ENCODE data around the gene POMGNT1. TPM values are rescaled to one million over a fixed set of nuclear protein-coding genes. Genes with fewer than 3 reads are reported as not detected.

The POMGNT1 gene
- total and polyA plus RNA-seq, 12 donors, result 74.3 to 164 (median 142) TPM

- peak overlapping the region in 1 of 10 donors; percentile 36 for H3K27ac ChIP-seq
- DNase-seq (no peak), ATAC-seq (no peak)
- H3K4me3 ChIP-seq, result no peak overlapping the region
- TF ChIP-seq CTCF (IDR thresholded peaks at IDR 0.05), result no peak
- no peaks in the 10 kb centered on the region for H3K9me3 ChIP-seq
- H3K4me1 ChIP-seq, result peaks cover 5 to 49% (median 21%) of the 10 kb centered on the region in 9 donors
- H3K27me3 ChIP-seq, result no peaks in the 10 kb centered on the region
- H3K36me3 ChIP-seq, result peaks cover 0 to 38% (median 19%) of the 10 kb centered on the region in 9 donors
- intact Hi-C loops (cut with DNase I), result loop anchor here in 1 of 10 donors (10.0 kb wide), 1 partner anchor 301 kb away; no protein-coding TSS in a partner anchor
- WGBS, 2 donors, result 96 to 97% methylated on average over 2 of the region's 2 CpGs
Observed at GRCh38 chr1:46186076-46186475, 12.2 kb downstream of the POMGNT1 start.

- DNase-seq (no peak), ATAC-seq (no peak)
- no peaks in the 10 kb centered on the region for H3K9me3 ChIP-seq
- intact Hi-C loops (cut with DNase I), result loop anchor here in 5 of 10 donors (2.0 to 10.0 kb wide), 3 partner anchors 37 to 300 kb away; no protein-coding TSS in a partner anchor
- WGBS, 2 donors, result 79 to 88% methylated on average over 7 of the region's 7 CpGs
- TF ChIP-seq CTCF (IDR thresholded peaks at IDR 0.05), result no peak
- peak overlapping the region in 3 of 10 donors; percentile 6 to 36 (median 9) for H3K27ac ChIP-seq
- peaks cover 5 to 56% (median 23%) of the 10 kb centered on the region in 9 donors for H3K4me1 ChIP-seq
- no peaks in the 10 kb centered on the region for H3K27me3 ChIP-seq
- peaks cover 0 to 29% (median 9%) of the 10 kb centered on the region in 9 donors for H3K36me3 ChIP-seq
- H3K4me3 ChIP-seq, result no peak overlapping the region
Observed at GRCh38 chr1:46184920-46185658, 13.1 kb downstream of the POMGNT1 start.

GRCh38 chr1:46183926-46184557, 14.2 kb downstream of the POMGNT1 start:
- intact Hi-C loops (cut with DNase I), result loop anchor here in 5 of 10 donors (2.0 to 10.0 kb wide), 3 partner anchors 38 to 299 kb away; no protein-coding TSS in a partner anchor
- 86 to 91% methylated on average over 12 of the region's 12 CpGs for WGBS, 2 donors
- ATAC-seq (no peak), DNase-seq (no peak)
- H3K27ac ChIP-seq, result peak overlapping the region in 9 of 10 donors; percentile 17 to 90 (median 80)
- peaks cover 0 to 19% (median 1%) of the 10 kb centered on the region in 9 donors for H3K36me3 ChIP-seq
- H3K4me1 ChIP-seq, result peaks cover 5 to 62% (median 30%) of the 10 kb centered on the region in 9 donors
- no peak overlapping the region for H3K4me3 ChIP-seq
- TF ChIP-seq CTCF (IDR thresholded peaks at IDR 0.05), result no peak
- no peaks in the 10 kb centered on the region for H3K27me3 ChIP-seq
- H3K9me3 ChIP-seq, result no peaks in the 10 kb centered on the region

GRCh38 chr1:46183079-46183847, 15.0 kb downstream of the POMGNT1 start:
- no peaks in the 10 kb centered on the region for H3K27me3 ChIP-seq
- no peak overlapping the region for H3K4me3 ChIP-seq
- H3K9me3 ChIP-seq, result no peaks in the 10 kb centered on the region
- WGBS, 2 donors, result 43 to 54% methylated on average over 8 of the region's 8 CpGs
- intact Hi-C loops (cut with DNase I), result loop anchor here in 4 of 10 donors (5.0 to 10.0 kb wide), 2 partner anchors 39 to 298 kb away; no protein-coding TSS in a partner anchor
- DNase-seq (peak in 1 of 2 donors; percentile 77), ATAC-seq (peak; percentile 30 to 77 (median 66))
- peak overlapping the region; percentile 17 to 90 (median 80) for H3K27ac ChIP-seq
- H3K36me3 ChIP-seq, result peaks cover 0 to 11% (median 0%) of the 10 kb centered on the region in 9 donors
- TF ChIP-seq CTCF (IDR thresholded peaks at IDR 0.05), result no peak
- peaks cover 5 to 61% (median 27%) of the 10 kb centered on the region in 9 donors for H3K4me1 ChIP-seq

Data from heart right ventricle (tissue), 16 donors.